NCI-H1694 (cell line): ENCODE data around the gene AATK.
"Not testable (repeated sequence)": the region's sequence is repeated elsewhere in the genome, so short reads cannot be mapped to it uniquely, and the experiment has no call there.

Source experiments
- DNase-seq: peaks from one replicate; lab custom pipeline; 2025; lab: John Stamatoyannopoulos, UW

Gene AATK

GRCh38 chr17:81161972-81162371 lies 4.0 kb downstream of the AATK start:
- DNase-seq = no peak

- no peak for DNase-seq
These were observed 4.5 kb downstream of the AATK start for GRCh38 chr17:81161536-81161935.

GRCh38 chr17:81160747-81161453 lies 5.1 kb downstream of the AATK start:
- no peak for DNase-seq

DNA sequence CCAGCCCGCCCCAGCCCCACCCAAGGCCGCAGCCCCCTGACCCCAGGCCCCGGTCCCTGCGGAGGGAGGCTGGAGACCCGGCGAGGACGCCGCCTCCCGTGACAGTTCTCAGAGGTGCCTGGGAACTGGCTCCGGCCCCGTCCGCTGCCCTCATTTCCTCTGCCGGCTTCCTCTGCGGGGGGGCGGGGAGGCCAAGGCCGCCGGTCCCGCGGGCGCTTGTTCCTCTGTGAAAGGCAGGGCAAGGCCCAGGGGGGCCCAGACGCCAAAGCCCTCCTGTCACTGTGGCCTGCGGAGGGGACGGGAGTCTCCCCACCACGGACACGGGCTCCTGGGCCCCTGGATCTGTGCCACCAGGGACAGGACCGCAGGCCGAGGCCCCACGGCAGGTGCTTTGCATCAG lies 5.7 kb downstream of the AATK start:
- no peak for DNase-seq

DNA sequence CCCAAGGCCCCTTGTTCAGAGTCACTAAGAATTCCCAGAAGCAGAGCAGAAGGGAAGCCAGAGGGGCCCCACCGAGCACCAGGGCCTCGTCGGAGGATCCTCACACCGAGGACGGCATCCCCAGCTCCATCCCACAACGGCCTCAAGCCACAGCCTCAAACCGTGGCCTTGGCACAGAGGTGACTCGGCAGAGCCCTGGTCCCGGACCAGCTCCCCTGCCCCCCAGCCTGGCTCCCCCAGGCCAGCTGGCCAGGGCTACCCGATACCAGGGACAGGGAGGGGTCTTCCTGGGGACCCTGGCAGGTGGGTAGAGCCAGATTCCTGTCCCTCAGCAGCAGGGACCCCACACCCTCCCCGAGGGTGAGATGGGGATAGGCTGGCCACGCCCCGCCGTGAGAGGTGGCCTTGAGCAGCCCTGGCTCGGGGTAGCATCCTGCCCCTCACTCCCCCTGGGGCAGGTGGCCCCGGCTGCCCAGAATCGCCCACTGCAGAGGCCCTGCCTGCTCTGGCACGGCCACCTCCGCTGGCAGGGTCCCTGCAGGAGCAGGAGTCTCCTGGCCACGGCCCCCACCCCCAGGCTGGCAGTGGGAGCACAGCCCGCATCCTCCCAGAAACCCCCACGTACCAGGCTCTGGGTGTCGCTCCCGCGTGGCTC lies 6.3 kb downstream of the AATK start:
- DNase-seq = no peak

DNA sequence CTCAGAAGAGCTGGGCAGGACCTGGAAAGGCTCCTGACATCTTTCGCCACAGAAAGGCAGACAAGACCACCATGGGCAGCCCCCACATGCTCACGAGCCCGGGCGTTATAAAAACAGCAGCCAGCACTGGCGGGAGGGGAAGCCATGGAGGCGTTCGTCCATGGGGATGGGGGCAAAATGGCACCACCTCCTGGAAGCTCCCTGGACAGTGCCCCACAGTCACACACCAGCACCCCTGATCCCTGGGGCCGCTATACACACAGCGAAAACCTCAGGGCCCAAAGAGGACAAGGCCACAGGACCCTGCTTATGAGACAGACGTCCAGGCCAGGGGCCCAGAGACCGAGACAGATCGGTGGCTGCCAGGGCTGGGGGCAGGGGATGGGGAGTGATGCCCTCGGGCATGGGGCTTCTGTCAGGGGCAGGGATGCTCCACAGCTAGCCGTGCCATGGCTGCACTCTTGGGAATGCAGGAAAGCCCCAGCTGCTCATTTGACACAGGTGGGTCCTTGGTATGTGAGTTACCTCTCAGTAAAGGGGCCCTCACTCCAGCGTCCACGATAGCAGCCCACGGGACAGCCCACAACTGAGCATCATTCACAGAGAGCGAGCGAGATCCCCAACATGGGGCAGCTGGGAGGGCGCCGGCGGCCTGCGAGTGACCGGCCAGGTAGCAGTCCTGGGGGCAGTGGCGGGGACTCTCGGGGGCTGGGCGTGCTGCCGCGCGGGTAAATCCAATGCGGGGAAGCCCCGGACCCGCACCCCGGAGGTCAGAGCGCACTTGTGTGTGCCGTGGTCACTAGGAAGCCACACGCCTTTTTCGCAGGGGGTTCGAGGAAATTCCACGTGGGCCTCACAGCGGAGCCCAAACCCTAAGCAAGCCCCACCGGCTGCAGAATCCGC lies 7.1 kb downstream of the AATK start:
- no peak for DNase-seq

GRCh38 chr17:81157848-81158687 lies 8.0 kb downstream of the AATK start:
- no peak for DNase-seq

DNA sequence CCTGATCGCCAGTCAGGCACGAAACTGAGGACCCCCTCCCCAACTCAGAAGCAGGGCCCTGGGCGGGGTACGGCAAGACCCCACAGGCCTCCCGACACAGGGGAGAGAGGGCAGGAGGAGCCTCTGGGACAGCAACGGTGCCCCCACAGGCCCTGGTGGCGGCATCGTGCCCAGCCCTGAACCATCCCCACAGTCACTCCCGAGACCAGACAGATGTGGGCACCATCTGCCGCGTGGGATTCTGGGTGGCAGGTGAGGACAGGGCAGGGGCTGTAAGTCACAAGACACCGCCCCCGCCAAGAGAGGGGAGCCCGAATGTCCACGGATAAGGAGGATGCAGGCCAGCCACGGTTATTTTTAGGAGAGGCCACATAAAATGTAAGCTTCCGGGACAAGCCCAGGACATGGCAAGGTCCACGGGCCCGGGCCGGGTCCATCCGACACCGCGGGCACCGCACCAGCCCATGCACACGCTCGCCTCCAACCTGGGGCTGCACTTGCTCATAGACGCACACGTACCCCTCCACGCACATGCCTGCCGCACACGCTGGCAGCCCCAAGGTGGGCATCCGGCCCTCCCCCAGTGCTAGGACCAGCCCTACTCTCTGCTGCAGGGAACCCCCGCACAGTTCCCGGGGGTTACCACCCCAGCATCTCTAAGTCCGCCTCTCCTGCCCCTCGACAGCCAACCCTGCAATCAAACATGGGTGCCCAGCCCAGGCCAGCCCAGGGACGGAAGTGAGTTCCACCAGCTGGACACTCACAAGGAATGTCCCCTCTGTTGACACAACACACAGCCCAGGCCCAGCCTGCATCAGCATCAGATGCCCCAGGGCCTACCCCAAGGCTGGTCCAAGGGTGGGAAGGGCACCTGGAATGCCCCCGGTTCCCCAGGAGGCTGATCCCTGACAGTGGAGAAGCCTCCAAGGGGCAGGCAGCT lies 8.9 kb downstream of the AATK start:
- DNase-seq = no peak

DNA sequence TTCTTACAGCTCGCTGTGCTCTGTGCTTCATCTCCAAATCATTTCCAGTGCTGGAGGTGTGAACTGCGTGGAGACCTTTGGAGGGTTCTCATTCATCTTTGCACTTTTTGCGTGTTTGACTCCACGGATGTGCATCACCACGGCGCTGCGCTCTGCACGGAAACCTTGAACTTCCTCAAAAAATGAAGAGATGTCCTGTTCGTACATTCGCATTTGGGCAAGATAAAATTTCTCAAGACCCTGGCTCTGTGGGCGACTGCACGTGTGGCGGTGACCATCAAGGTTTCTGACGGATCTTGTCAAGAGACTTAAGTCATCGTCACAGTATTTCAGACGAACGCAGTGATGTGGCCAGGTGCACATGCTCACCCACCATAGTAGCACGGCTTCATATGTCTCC lies 11.1 kb downstream of the AATK start:
- no peak for DNase-seq

DNA sequence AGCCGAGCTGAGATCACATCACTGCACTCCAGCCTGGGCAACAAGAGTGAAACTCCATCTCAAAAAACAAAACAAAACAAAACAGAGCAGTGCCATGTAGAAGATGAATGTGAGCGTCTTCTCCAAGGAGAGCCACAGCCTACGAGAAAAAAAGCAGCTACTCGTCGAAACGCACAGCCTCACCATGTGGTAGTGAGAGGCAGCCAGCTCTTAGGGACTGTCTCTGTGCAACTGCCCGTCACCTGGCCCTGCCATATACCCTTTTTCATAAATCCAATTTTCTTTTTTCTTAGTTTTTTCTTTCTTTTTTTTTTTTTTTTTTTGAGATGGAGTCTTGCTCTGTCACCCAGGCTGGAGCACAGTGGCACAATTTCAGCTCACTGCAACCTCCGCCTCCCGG lies 12.0 kb downstream of the AATK start:
- DNase-seq = not testable (repeated sequence)

- no peak for DNase-seq
These were observed 12.6 kb downstream of the AATK start for GRCh38 chr17:81153340-81153803.

DNA sequence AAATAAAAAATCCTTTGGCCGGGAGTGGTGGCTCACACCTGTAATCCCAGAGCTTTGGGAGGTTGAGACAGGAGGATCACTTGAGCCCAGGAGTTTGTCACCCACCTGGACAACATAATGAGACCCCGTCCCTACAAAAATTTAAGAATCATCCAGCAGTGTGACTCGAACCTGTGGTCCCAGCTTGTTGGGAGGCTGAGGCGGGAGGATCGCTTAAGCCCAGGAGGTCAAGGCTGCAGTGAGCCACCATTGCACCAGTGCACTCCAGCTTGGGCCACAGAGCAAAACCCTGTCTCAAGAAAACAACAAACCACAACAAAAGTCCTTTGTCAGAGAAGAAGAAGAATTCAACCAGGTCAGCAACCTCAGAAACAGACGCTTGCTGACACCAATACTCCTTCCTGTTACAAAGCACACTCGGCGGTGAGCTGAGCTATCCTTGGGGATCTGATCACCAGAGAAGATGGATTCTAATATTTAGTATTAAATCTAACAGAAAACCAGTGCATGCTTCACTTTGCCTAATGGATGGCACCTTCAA lies 13.7 kb downstream of the AATK start:
- no peak for DNase-seq

DNA sequence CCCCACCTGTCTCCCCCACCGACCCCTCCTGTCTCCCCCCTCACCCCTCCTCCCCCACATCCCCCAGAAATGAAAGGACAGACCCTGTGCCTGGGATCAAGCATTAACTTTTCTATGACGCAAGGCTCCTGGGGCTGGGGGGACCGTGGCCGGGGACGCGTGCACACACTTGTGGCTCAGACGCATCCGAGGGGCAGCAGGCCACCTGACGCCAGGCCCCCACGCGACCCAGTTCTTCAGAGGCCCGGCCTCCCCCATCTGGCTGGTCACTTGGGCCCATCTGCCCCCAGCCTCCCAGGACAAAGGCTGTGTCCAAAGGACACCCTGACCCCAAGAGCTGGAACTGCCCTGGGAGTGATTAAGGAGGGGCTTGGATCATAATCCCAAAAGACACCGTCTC lies 14.7 kb downstream of the AATK start:
- no peak for DNase-seq

DNA sequence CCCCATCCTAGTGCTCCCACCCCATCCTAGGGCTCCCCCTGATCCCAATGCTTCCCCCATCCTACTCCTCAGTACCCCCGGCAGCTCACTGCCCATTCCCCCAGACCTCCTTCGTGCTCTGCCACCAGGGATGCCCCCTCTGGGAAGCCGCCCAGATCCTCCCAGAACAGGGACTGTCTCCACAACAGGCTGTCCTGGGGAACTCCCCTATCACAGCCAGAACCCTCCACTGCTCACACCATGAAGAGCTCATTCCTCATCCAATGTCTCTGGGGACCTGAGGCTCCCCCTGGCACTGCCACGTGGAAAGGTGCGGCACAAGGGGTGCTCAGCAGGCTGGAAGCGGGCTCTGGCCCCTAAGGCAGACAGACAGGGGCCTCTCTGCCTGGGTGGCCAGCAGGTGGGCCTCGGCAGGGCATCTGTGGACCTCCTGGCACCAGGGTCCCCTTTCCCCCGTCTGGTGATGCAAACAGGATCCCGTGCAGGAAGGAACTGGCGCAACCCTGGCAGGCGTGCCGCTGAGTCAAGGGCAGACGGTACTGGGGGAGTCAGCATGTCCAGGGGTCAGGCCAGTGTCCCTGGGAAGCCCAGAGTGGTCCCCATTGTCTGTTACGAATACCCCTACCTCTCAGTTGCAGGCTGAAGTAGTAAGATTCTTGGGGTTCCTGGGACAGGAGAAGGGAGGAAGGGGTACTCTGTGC lies 15.5 kb downstream of the AATK start:
- DNase-seq = no peak

- no peak for DNase-seq
These were observed 17.0 kb downstream of the AATK start for GRCh38 chr17:81148986-81149533.

GRCh38 chr17:81148571-81148970 lies 17.4 kb downstream of the AATK start:
- DNase-seq = no peak

GRCh38 chr17:81147701-81148100 lies 18.3 kb downstream of the AATK start:
- DNase-seq = no peak

DNA sequence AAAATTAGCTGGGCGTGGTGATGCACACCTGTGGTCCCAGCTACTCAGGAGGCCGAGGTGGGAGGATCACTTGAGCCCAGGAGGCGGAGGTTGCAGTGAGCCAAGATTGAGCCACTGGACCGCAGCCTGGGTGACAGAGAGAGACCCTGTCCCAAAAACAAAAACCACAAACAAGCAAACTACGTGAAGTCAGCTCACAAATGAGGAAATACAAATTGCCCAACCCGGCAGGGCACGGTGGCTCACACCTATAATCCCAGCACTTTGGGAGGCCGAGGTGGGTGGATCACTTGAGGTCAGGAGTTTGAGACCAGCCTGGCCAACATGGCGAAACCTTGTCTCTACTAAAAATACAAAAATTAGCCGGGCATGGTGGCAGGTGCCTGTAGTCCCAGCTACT lies 19.8 kb downstream of the AATK start:
- DNase-seq = not testable (repeated sequence)

GRCh38 chr17:81144423-81144781 lies 21.6 kb downstream of the AATK start:
- no peak for DNase-seq
